PFSK-1 (cell line): Measurements from ENCODE around the gene NDUFA13.

Source experiments
- POLR2AphosphoS5 ChIP-seq: IDR thresholded peaks from 2 replicates; pipeline ENCODE4 v1.6.1; 2012; ENCODE audit warnings: low read depth, mild to moderate bottlenecking, control low read depth, low read length, moderate library complexity
- TAF1 ChIP-seq: IDR thresholded peaks from 2 replicates; pipeline ENCODE4 v1.6.1; 2012; ENCODE audit warnings: low read length, control low read depth, borderline replicate concordance; ENCODE audit not compliant: insufficient read depth
- TF ChIP-seq, protein P1 (sequence below), 2 experiments: IDR thresholded peaks; 2 replicates each; pipeline versions ENCODE4 v1.6.1 to v1.8.0; 2011 to 2012; ENCODE audit warnings: low read depth in 2 of 2, low read length in 2 of 2, control low read depth in 1 of 2, inconsistent platforms in 1 of 2, mild to moderate bottlenecking in 1 of 2, moderate library complexity in 1 of 2; ENCODE audit not compliant: insufficient read depth in 1 of 2

- TF ChIP-seq TAF1 (no peak), POLR2AphosphoS5 (no peak)
- TF ChIP-seq, protein P1, sequence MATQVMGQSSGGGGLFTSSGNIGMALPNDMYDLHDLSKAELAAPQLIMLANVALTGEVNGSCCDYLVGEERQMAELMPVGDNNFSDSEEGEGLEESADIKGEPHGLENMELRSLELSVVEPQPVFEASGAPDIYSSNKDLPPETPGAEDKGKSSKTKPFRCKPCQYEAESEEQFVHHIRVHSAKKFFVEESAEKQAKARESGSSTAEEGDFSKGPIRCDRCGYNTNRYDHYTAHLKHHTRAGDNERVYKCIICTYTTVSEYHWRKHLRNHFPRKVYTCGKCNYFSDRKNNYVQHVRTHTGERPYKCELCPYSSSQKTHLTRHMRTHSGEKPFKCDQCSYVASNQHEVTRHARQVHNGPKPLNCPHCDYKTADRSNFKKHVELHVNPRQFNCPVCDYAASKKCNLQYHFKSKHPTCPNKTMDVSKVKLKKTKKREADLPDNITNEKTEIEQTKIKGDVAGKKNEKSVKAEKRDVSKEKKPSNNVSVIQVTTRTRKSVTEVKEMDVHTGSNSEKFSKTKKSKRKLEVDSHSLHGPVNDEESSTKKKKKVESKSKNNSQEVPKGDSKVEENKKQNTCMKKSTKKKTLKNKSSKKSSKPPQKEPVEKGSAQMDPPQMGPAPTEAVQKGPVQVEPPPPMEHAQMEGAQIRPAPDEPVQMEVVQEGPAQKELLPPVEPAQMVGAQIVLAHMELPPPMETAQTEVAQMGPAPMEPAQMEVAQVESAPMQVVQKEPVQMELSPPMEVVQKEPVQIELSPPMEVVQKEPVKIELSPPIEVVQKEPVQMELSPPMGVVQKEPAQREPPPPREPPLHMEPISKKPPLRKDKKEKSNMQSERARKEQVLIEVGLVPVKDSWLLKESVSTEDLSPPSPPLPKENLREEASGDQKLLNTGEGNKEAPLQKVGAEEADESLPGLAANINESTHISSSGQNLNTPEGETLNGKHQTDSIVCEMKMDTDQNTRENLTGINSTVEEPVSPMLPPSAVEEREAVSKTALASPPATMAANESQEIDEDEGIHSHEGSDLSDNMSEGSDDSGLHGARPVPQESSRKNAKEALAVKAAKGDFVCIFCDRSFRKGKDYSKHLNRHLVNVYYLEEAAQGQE (IDR thresholded peaks at IDR 0.05; ENCODE audit: insufficient read depth in 1 of 2, low read depth in 2 of 2, low read length in 2 of 2): no peak
These were observed 13.0 kb upstream of the NDUFA13 start for GRCh38 chr19:19502808-19503602.
